ENCODE data around the gene OXSR1. TPM values are rescaled to one million over a fixed set of nuclear protein-coding genes. Genes with fewer than 3 reads are reported as not detected.
A peak's percentile ranks its signal among the peaks of the same experiment; 100 is the strongest.

The OXSR1 gene
- total RNA-seq (2014; rRNA removed; shearing (Covaris generic)): 35.2 and 42.4 TPM in 2 replicates
- polyA plus RNA-seq (2014; cell fraction: nucleus; rRNA removed): 15.4 and 18.1 TPM in 2 replicates

- peak; percentile 99 for DNase-seq (ENCODE audit: extremely low read depth, low read depth)
Measured at GRCh38 chr3:38164952-38165721, at the start of gene OXSR1. OXSR1 (plus strand) TSS chr3:38165537; CDS start chr3:38165877, 340 bp downstream.

- DNase-seq (ENCODE audit: extremely low read depth, low read depth): no peak
Measured at GRCh38 chr3:38115645-38116427, 49.5 kb upstream of the OXSR1 start.

- DNase-seq (ENCODE audit: extremely low read depth, low read depth): no peak
Measured at GRCh38 chr3:38116471-38117162, 48.7 kb upstream of the OXSR1 start.

GRCh38 chr3:38117163-38117716 lies 48.1 kb upstream of the OXSR1 start:
- no peak for DNase-seq (ENCODE audit: extremely low read depth, low read depth)

- peak; percentile 51 for DNase-seq (ENCODE audit: extremely low read depth, low read depth)
Measured at GRCh38 chr3:38117748-38118420, 47.5 kb upstream of the OXSR1 start.

- DNase-seq (ENCODE audit: extremely low read depth, low read depth): no peak
Measured at GRCh38 chr3:38118421-38119247, 46.7 kb upstream of the OXSR1 start.

GRCh38 chr3:38119248-38119544 lies 46.1 kb upstream of the OXSR1 start:
- no peak for DNase-seq (ENCODE audit: extremely low read depth, low read depth)

- no peak for DNase-seq (ENCODE audit: extremely low read depth, low read depth)
Measured at GRCh38 chr3:38119821-38120692, 45.3 kb upstream of the OXSR1 start.

- DNase-seq (ENCODE audit: extremely low read depth, low read depth): no peak
Measured at GRCh38 chr3:38120693-38121450, 44.5 kb upstream of the OXSR1 start.

- no peak for DNase-seq (ENCODE audit: extremely low read depth, low read depth)
Measured at GRCh38 chr3:38121451-38121831, 43.9 kb upstream of the OXSR1 start.

GRCh38 chr3:38121832-38122461 lies 43.4 kb upstream of the OXSR1 start:
- DNase-seq (ENCODE audit: extremely low read depth, low read depth): no peak

GRCh38 chr3:38122712-38123290 lies 42.5 kb upstream of the OXSR1 start:
- no peak for DNase-seq (ENCODE audit: extremely low read depth, low read depth)

- DNase-seq (ENCODE audit: extremely low read depth, low read depth): no peak
Measured at GRCh38 chr3:38124324-38125122, 40.8 kb upstream of the OXSR1 start.

- DNase-seq (ENCODE audit: extremely low read depth, low read depth): no peak
Measured at GRCh38 chr3:38125305-38126120, 39.8 kb upstream of the OXSR1 start.

- no peak for DNase-seq (ENCODE audit: extremely low read depth, low read depth)
Measured at GRCh38 chr3:38126121-38126892, 39.0 kb upstream of the OXSR1 start.

Measured in NCI-H460 (cell line).